Measurements from ENCODE around the gene ADAMTS14.

The ADAMTS14 gene

GRCh38 chr10:70673929-70674559 lies 1.7 kb downstream of the ADAMTS14 start:
- no peak overlapping the region for H3K4me3 ChIP-seq (ENCODE audit: low read depth, low read length)
- TF ChIP-seq CTCF (IDR thresholded peaks at IDR 0.05; ENCODE audit: low read depth, low read length): no peak

- TF ChIP-seq CTCF (IDR thresholded peaks at IDR 0.05; ENCODE audit: low read depth, low read length): no peak
Observed at GRCh38 chr10:70674560-70675495, 2.5 kb downstream of the ADAMTS14 start.

GRCh38 chr10:70675496-70676161 lies 3.3 kb downstream of the ADAMTS14 start:
- H3K4me3 ChIP-seq (ENCODE audit: low read depth, low read length): no peak overlapping the region
- TF ChIP-seq CTCF (IDR thresholded peaks at IDR 0.05; ENCODE audit: low read depth, low read length): no peak

More at GRCh38 chr10:70674560-70675495, 2.5 kb downstream of the ADAMTS14 start:
- H3K4me3 ChIP-seq (ENCODE audit: low read depth, low read length): no peak overlapping the region

GRCh38 chr10:70676511-70676910 lies 4.2 kb downstream of the ADAMTS14 start:
- TF ChIP-seq CTCF (IDR thresholded peaks at IDR 0.05; ENCODE audit: low read depth, low read length): no peak

GRCh38 chr10:70677016-70677415 lies 4.7 kb downstream of the ADAMTS14 start:
- no peak overlapping the region for H3K4me3 ChIP-seq (ENCODE audit: low read depth, low read length)
- TF ChIP-seq CTCF (IDR thresholded peaks at IDR 0.05; ENCODE audit: low read depth, low read length): no peak

More at GRCh38 chr10:70676511-70676910, 4.2 kb downstream of the ADAMTS14 start:
- H3K4me3 ChIP-seq (ENCODE audit: low read depth, low read length): no peak overlapping the region

GRCh38 chr10:70677620-70678249 lies 5.4 kb downstream of the ADAMTS14 start:
- TF ChIP-seq CTCF (IDR thresholded peaks at IDR 0.05; ENCODE audit: low read depth, low read length): no peak
- no peak overlapping the region for H3K4me3 ChIP-seq (ENCODE audit: low read depth, low read length)
